Cardiac fibroblast (primary cell): ENCODE results near the gene KIFBP.
"Not testable (repeated sequence)": the region's sequence is repeated elsewhere in the genome, so short reads cannot be mapped to it uniquely, and the experiment has no call there.

ENCODE experiments used
- DNase-seq, 2 donors: peaks; one replicate each; pipeline versions ENCODE4 v3.0.0 to v3.0.0-alpha.2; 2010; ENCODE audit warnings: low read depth in 2 of 2
- H3K4me3 ChIP-seq, 2 donors: replicated peaks in 1 of 2; 1 replicate in 1 of 2; 2 replicates in 1 of 2; pipeline ENCODE4 v1.5.1; 2011; ENCODE audit warnings: low read depth in 2 of 2, low read length in 2 of 2, mild to moderate bottlenecking in 2 of 2, moderate library complexity in 1 of 2
- CTCF ChIP-seq: IDR thresholded peaks from one replicate; pipeline ENCODE4 v1.5.1; 2011; ENCODE audit warnings: low read depth, mild to moderate bottlenecking, low read length, inconsistent platforms

KIFBP gene

GRCh38 chr10:68988530-68989316 is at the start of gene KIFBP:
KIFBP (plus strand) TSS chr10:68988803; CDS start chr10:68988833, 30 bp downstream.
- peak within 1 kb of the TSS; percentile 79 to 96 for H3K4me3 ChIP-seq
- peak; percentile 62 for TF ChIP-seq CTCF
- peak; percentile 98 to 99 for DNase-seq

GRCh38 chr10:68938884-68939283 is 49.7 kb upstream of the KIFBP start:
- no peak for TF ChIP-seq CTCF

GRCh38 chr10:68940917-68941316 is 47.7 kb upstream of the KIFBP start:
- H3K4me3 ChIP-seq, DNase-seq: not testable (repeated sequence)

More at GRCh38 chr10:68938884-68939283, 49.7 kb upstream of the KIFBP start:
- DNase-seq, result no peak
- no peak overlapping the region for H3K4me3 ChIP-seq

GRCh38 chr10:68950598-68950997 is 38.0 kb upstream of the KIFBP start:
- H3K4me3 ChIP-seq, result no peak overlapping the region
- no peak for TF ChIP-seq CTCF
- no peak for DNase-seq

GRCh38 chr10:68954904-68955303 is 33.7 kb upstream of the KIFBP start:
- no peak for DNase-seq
- H3K4me3 ChIP-seq, result peak overlapping the region in 1 of 2 donors; percentile 98
- TF ChIP-seq CTCF, result no peak

- TF ChIP-seq CTCF, result no peak
- peak overlapping the region; percentile 98 to 99 for H3K4me3 ChIP-seq
- no peak for DNase-seq
Measured at GRCh38 chr10:68955355-68955831, 33.2 kb upstream of the KIFBP start.

- TF ChIP-seq CTCF, result peak; percentile 52
- peak within 1 kb of the TSS; percentile 98 to 99 for H3K4me3 ChIP-seq
- DNase-seq, result peak; percentile 93 to 94
Measured at GRCh38 chr10:68955832-68956532, 32.6 kb upstream of the KIFBP start, which contains the start of gene DDX21. DDX21 (plus strand) TSS chr10:68956170; CDS start chr10:68956226, 56 bp downstream.
